GM19328 (cell line): ENCODE results near the gene BRK1.
"Not testable (repeated sequence)": the region's sequence is repeated elsewhere in the genome, so short reads cannot be mapped to it uniquely, and the experiment has no call there.

Experiments used
- ATAC-seq: cut with Tn5 transposase; IDR thresholded peaks from one replicate; pipeline ENCODE4 v1.9.1; 2021; ENCODE audit warnings: mild to moderate bottlenecking, moderate library complexity; ENCODE audit not compliant: unreplicated experiment

The BRK1 gene

DNA sequence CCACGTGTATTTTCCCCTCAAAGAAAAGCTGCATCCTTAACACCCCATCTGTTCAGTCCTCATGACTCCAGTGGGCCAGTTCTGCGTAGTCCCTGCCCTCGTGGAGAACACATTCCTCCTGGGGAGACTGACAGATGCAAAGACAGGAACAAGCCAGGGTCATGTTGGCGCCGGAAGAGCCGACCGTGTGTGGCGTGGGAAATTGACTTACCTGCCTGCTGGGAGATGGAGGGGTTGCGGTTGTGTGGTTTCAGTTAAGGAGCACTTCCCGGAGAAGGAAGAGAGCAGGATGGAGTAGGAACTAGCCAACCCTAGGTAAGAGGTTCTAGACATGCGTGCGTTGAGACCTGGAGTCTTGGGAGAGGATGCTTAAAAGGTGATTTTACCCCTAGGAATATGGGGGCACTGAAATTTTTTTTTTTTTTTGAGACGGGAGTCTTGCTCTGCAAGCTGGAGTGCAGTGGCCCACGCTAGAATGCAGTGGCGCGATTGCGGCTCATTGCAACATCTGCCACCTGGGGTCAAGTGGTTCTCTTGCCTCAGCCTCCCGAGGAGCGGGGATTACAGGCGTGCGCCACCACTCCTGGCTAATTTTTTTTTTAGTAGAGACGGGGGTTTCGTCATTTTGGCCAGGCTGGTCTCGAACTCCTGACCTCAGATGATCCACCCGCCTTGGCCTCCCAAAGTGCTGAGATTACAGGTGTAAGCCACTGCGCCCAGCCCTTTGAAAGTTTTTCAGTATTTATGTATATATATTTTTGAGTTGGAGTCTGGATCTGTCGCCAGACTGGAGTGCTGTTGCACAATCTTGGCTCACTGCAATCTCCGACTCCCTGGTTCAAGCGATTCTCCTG is 27.5 kb downstream of the BRK1 start:
- ATAC-seq: no peak

DNA sequence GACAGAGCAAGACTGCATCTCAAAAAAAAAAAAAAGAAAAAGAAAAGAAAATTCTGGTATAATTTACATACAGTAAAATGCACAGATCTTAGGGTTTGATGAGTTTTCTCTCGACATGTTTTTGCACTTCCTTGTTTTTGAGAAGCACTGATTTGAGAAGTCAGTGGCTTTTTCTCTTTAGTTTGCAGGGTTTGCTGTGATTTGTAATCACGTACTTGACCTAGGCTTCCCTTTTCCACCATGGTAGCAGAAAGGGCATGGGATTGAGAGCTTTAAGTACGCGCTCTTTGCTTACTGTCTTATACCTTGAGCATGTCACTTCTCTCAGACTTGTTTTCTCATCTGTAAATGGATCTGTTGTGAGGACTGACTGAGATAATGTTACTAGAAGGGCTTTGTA is 30.2 kb downstream of the BRK1 start:
- no peak for ATAC-seq

GRCh38 chr3:10149226-10149625 is 33.8 kb downstream of the BRK1 start:
- no peak for ATAC-seq

GRCh38 chr3:10150987-10151386 is 35.5 kb downstream of the BRK1 start:
- no peak for ATAC-seq

GRCh38 chr3:10154335-10155122 is 39.1 kb downstream of the BRK1 start:
- no peak for ATAC-seq

GRCh38 chr3:10155123-10155472 is 39.6 kb downstream of the BRK1 start:
- no peak for ATAC-seq

DNA sequence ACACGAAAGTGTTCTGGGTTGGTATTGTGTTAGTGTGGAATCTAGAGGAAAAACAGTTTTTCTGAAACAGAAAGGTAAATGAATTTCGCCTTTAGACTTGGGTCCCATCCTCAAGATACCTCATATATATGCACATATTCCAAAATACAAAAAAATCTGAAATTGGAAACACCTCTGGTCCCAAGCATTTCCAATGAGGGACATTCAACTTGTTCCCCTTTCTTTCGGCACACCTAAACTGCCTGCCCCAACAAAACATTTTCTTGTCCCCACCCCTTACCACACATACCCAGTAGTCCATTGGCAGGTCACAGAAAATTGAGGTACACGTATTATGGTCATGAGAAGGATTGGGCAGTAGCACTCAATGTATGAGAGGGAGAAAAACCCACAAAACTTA is 40.2 kb downstream of the BRK1 start:
- no peak for ATAC-seq

DNA sequence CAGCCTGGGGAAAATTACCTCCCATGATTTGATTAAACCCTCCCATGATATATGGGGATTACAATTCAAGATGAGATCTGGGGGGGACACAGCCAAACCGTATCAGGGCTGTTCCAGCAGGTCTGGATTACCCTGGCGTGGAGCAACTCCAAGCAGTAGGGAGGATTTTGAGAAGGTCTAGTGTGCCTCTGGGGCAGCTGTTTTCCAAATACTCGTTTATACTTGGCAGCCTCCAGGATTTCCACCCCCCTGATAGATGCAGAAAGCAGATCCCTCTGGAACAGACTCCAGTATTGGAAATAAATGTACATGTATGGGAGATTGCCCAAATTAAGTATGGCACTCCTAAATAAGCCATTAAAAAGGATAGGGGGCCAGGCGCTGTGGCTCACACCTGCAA is 41.6 kb downstream of the BRK1 start:
- ATAC-seq: no peak

GRCh38 chr3:10158555-10158954 is 43.1 kb downstream of the BRK1 start:
- ATAC-seq: not testable (repeated sequence)

DNA sequence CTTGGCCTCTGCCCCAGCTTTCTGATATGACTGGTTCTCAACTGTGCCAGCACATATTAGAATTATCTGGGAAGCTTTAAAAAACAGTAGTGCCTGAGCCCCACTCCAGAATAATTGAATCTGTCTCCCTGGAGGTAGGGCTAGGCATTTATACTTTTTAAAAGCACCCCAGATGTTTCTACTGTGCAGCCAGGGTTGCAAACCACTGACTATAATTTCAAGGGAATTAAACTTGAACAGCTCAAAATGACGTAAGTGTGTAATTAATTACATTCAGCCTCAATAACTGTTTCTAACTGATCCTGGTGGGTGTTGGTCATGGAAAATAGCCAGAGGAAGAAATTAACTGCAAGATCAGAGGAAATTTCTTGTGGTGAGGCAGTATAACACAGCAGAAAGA is 44.9 kb downstream of the BRK1 start:
- ATAC-seq: no peak

DNA sequence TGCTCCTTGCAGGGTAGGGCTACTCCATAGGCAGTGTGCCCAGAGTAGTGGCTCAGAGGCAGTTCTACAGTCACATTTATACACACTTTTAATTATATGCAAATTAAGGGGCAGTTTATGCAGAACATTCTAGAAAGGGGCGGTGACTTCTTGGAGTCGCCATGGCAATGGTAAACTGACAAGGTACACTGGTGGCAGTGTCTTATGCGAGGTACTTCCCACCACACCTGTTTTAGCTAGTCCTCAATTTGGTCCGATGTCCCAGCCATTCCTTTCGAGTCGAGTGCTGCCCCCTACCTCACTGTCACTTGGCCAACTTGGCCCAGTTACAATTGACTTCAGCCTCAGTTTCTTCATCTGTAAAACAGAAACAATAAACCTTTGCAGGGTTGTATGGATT is 45.5 kb downstream of the BRK1 start:
- no peak for ATAC-seq

- no peak for ATAC-seq
Measured at GRCh38 chr3:10162185-10162584, 46.7 kb downstream of the BRK1 start.

GRCh38 chr3:10164201-10164545 is 48.7 kb downstream of the BRK1 start:
- not testable (repeated sequence) for ATAC-seq

DNA sequence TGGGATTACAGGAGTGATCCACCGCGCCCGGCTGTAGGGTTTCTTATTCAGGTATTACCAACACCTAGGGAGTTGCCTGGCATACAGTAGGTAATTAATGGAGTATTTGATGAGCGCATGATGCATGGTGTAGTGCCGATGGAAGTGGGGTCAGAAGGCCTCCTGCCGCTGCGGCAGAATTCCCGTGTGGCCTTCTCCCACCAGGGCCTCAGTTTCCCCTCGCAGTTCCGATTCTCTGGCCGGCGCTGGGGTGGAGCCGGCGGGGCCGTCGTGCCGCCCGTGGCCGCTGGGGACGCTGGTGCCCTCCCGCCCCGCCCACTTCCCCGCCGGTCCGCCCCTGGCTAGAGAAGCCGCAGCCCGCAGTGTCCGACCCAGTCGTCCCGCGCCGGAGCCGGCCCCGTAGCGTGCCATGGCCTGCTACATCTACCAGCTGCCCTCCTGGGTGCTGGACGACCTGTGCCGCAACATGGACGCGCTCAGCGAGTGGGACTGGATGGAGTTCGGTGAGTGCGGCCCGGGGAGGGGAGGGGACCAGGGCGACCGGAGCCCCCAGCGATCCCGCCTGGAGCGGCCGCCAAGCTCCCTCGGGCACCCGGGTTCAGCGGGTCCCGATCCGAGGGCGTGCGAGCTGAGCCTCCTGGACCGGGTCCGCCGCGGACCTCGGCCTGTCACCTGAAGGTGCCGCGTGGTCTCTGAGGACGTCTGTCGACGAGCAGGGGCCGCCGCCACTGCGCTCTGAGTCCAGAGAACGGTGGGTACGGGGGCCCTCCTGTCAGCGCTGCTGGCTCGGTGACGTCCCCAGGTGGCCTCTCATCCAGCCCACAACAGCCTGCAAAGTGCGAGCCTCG is 49.3 kb downstream of the BRK1 start, which contains the start of gene IRAK2:
Gene IRAK2, plus strand, starts transcription at position 374 of the 848 bp plus-strand sequence. Its CDS starts 36 bp downstream, at position 410.
- peak; percentile 71 for ATAC-seq

DNA sequence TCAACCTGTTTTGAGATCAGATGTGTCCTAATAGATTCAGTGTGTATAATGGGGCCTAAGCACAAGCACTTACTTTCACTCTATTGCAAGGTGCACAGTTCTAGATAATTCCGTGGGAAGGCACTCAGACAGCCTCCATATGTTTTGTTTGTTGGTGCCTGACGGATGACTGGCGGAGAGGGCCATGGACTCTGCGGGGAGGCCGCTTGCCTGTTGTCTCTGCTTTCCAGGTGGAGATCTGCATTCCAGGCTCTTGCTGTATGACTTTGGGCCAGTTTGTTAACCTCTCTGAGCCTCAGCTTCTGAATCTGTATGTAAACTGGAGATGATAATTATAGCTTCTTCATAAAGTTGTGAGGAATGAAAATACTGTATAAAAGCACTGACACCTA is 50.7 kb downstream of the BRK1 start:
- ATAC-seq: no peak

GRCh38 chr3:10169000-10169496 is 53.6 kb downstream of the BRK1 start:
- no peak for ATAC-seq

- ATAC-seq: no peak
Measured at GRCh38 chr3:10170915-10171478, 55.5 kb downstream of the BRK1 start.

DNA sequence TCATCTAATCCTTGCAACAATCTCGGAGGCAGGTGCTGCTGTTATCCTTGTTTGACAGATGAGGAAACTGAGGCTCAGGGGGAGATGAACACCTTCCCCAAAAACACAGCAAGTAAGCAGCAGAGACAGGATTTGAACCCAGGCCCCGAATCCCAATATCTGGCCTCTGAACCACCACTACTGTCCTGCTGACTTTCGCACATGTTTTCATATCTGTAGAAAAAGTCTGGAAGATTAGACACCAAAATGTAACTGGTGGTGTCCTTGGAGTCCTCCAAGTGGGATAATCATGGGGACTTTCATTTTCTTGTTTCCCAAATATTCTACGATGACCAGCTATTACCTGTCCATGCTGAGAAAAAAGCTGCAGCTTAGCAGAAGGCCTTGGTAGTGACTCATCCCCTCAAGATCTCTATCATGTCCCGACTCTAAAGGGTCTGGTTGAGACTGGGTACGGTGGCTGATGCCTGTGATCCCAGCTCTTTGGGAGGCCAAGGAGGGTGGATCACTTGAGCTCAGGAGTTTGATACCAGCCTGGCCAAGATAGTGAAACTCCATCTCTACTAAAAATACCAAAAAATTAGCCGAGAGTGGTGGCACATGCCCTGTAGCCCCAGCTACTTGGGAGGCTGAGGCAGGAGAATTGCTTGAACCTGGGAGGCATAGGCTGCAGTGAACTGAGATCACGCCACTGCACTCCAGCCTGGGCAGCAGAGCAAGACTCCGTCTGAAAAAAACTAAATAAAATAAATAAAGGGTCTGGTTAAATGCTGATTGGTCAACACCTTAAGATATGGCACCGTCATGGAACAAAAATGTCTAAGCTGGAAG is 57.8 kb downstream of the BRK1 start:
- no peak for ATAC-seq

DNA sequence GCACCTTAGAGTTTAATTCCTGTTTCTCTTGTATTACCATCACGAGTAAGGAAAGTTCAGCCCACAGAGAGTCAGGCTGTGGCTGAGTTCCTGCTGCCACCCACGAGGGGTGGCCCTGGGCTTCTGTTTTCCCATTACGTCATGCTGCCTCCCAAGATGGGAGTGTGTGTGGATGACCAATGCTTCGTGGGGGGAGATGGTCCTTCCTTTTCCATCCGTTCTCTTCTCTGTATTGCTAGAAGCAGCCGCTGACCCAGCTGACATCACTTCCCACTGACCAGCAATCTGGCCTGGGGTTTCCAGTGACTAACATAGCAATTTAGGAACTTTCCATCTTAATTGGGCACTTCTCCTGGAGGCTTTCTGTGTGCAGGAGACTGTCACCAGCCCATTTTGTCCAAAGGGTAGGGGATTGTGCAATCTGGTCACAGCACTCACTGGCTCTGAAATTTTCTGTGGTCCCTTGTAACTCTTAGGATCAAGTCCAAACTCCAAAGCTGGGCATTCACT is 58.5 kb downstream of the BRK1 start:
- no peak for ATAC-seq

- not testable (repeated sequence) for ATAC-seq
Measured at GRCh38 chr3:10175334-10175733, 59.9 kb downstream of the BRK1 start.
